ENCODE data around the gene LGALS3BP. TPM values are rescaled to one million over a fixed set of nuclear protein-coding genes. Genes with fewer than 3 reads are reported as not detected.

LGALS3BP gene
- total and polyA plus RNA-seq, 2 of the 8 experiments (the other 6 are each of a cell fraction or from before 2014, with no cell fraction given): 56.1 to 61.6 TPM

DNA sequence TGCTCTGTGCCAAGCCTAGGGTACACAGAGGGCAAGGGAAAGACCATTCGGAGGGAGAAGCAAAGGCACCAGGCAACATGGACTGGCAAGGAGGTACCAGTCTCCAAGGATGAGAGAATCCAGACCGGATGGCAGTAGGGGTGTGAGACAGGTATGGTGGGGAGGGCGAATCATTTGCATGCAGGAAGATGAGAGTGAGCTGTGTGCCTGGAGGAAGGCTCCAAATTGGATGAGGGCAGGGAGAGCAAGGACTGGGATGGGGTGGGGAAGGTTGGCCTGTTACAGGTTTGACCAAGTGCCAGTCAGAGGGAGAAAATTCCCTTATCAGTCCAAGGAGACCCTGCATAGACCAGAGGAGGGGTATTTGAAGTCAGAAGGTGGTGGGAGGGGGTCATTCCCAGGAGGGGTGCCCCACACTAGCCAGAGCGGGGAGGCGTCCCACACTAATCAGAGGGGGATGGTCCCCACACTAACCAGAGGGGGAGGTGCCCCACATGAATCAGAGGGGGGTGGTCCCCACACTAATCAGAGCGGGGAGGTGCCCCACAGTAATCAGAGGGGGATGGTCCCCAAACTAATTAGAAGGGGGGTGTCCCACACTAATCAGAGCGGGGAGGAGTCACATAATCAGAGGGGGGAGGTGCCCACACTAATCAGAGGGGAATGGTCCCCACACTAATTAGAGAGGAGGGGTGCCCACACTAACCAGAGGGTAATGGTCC, 29.1 kb upstream of the LGALS3BP start:
- H3K79me2 ChIP-seq (ENCODE audit: control insufficient read depth in 1 of 2, insufficient read depth in 2 of 2, low read length in 2 of 2): peaks cover 0 to 5% of the 10 kb centered on the region in 2 experiments; a peak in 1 of 4 replicates
- no peak for FAIRE-seq
- CTCF ChIA-PET (ENCODE audit: partially characterized antibody): interaction anchor here (1.0 to 2.1 kb wide), 4 partner anchors 14 to 38 kb away, joined by 3 to 6 read pairs (median 5); no protein-coding TSS in a partner anchor
- TF ChIP-seq, protein P1, sequence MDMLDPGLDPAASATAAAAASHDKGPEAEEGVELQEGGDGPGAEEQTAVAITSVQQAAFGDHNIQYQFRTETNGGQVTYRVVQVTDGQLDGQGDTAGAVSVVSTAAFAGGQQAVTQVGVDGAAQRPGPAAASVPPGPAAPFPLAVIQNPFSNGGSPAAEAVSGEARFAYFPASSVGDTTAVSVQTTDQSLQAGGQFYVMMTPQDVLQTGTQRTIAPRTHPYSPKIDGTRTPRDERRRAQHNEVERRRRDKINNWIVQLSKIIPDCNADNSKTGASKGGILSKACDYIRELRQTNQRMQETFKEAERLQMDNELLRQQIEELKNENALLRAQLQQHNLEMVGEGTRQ (IDR thresholded peaks at IDR 0.05; ENCODE audit: low read length): no peak
- TF ChIP-seq RXRA (IDR thresholded peaks at IDR 0.05; ENCODE audit: insufficient read depth, low read depth, low read length): no peak
- TF ChIP-seq SIN3A (conservative IDR thresholded peaks at IDR 0.05 in 1 of 2, IDR thresholded peaks at IDR 0.05 in 1 of 2; ENCODE audit: low read depth in 1 of 2, low read length in 2 of 2): no peak
- no peak for TF ChIP-seq FOSL1 (IDR thresholded peaks at IDR 0.05; ENCODE audit: insufficient read depth, low read depth, low read length)
- TF ChIP-seq RFX5 (IDR thresholded peaks at IDR 0.05; ENCODE audit: borderline replicate concordance, low read depth, low read length): no peak
- TF ChIP-seq CBX5 (IDR thresholded peaks at IDR 0.05; ENCODE audit: low read depth, low read length): no peak
- TF ChIP-seq, protein P2, sequence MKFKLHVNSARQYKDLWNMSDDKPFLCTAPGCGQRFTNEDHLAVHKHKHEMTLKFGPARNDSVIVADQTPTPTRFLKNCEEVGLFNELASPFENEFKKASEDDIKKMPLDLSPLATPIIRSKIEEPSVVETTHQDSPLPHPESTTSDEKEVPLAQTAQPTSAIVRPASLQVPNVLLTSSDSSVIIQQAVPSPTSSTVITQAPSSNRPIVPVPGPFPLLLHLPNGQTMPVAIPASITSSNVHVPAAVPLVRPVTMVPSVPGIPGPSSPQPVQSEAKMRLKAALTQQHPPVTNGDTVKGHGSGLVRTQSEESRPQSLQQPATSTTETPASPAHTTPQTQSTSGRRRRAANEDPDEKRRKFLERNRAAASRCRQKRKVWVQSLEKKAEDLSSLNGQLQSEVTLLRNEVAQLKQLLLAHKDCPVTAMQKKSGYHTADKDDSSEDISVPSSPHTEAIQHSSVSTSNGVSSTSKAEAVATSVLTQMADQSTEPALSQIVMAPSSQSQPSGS (IDR thresholded peaks at IDR 0.05; ENCODE audit: low read length): no peak
- no peak for TF ChIP-seq NRF1 (IDR thresholded peaks at IDR 0.05; ENCODE audit: low read depth, low read length)
- TF ChIP-seq SIX5 (IDR thresholded peaks at IDR 0.05; ENCODE audit: low read depth, low read length): no peak

More for the DNA sequence above, 29.1 kb upstream of the LGALS3BP start:
- Histone ChIP-seq H2AFZ (ENCODE audit: low read length) (no peak overlapping the region; the same call in 1 of the 2 replicates), H3K23me2 (ENCODE audit: low read depth, low read length) (peaks cover 7% of the 10 kb centered on the region), H3K9me3 (ENCODE audit: insufficient read depth in 2 of 2, low read depth in 1 of 2, low read length in 1 of 2) (peaks cover 12% of the 10 kb centered on the region in 2 experiments), H3K56ac (replicated peaks; ENCODE audit: insufficient read length, low read depth, low read length) (no peak overlapping the region), H3K79me1 (ENCODE audit: low read depth, low read length) (peaks cover 19% of the 10 kb centered on the region), H4K20me1 (replicated peaks in 1 of 2; ENCODE audit: control insufficient read depth in 1 of 2, insufficient read depth in 2 of 2, low read length in 2 of 2) (peaks cover 24 to 34% of the 10 kb centered on the region in 2 experiments), H3K23ac (ENCODE audit: insufficient read length) (no peak overlapping the region), H3K27me3 (replicated peaks in 1 of 4; ENCODE audit: control insufficient read depth in 3 of 4, extremely low read depth in 1 of 4, insufficient read depth in 3 of 4, low read length in 3 of 4) (peaks cover 14 to 43% (median 42%) of the 10 kb centered on the region in 4 experiments), H3K4me3 (ENCODE audit: extremely low read depth in 1 of 4, insufficient read depth in 2 of 4, low read depth in 3 of 4, low read length in 4 of 4) (peak overlapping the region; percentile 74 to 87 (median 76)), H3K4me1 (replicated peaks in 1 of 4; ENCODE audit: control insufficient read depth in 3 of 4, insufficient read depth in 4 of 4, low read length in 3 of 4) (peaks cover 0 to 9% (median 6%) of the 10 kb centered on the region in 4 experiments; a peak in 6 of 7 replicates), H2BK120ac (replicated peaks; ENCODE audit: low read depth, low read length) (no peak overlapping the region), H3K27ac (ENCODE audit: low read depth, low read length) (no peak overlapping the region), H4K8ac (ENCODE audit: extremely low read depth, insufficient read depth, low read length) (no peak overlapping the region), H4K91ac (replicated peaks; ENCODE audit: insufficient read length, low read length) (no peak overlapping the region), H3K14ac (ENCODE audit: insufficient read length) (no peak overlapping the region), H3K36me3 (ENCODE audit: control insufficient read depth in 2 of 4, insufficient read depth in 4 of 4, low read length in 3 of 4) (no peaks in the 10 kb centered on the region), H2BK20ac (ENCODE audit: low read length) (no peak overlapping the region), H3K4me2 (ENCODE audit: insufficient read depth in 1 of 2, low read depth in 2 of 2, low read length in 2 of 2) (peak overlapping the region; percentile 62 to 85), H2AK5ac (ENCODE audit: low read depth, low read length) (no peak overlapping the region), H2BK5ac (ENCODE audit: low read depth, low read length) (no peak overlapping the region), H3K4ac (replicated peaks; ENCODE audit: insufficient read length, low read depth, low read length) (no peak overlapping the region), H2BK12ac (ENCODE audit: low read depth, low read length) (0 out of 2 replicates have a peak overlapping the region, but pooled peaks have one; percentile 17), H2BK15ac (ENCODE audit: low read length) (no peak overlapping the region), H3K18ac (ENCODE audit: extremely low read depth, low read length) (no peak overlapping the region), H3K9ac (replicated peaks in 1 of 4; ENCODE audit: extremely low read depth in 1 of 4, low read depth in 3 of 4, low read length in 3 of 4) (peak overlapping the region; percentile 29 to 85 (median 52); a peak in 6 of 7 replicates), H4K5ac (ENCODE audit: insufficient read length, low read depth, low read length) (no peak overlapping the region)
- 50% methylated on average over 7 of the region's 7 CpGs; no CpG with 5 or more reads in 1 of the 2 experiments for WGBS, 2 experiments (ENCODE audit: extremely low coverage in 1 of 2, insufficient coverage in 1 of 2, insufficient read length in 1 of 2, insufficient replicate concordance in 2 of 2, low coverage in 1 of 2, low lambda C conversion rate in 2 of 2, missing lambda C conversion rate in 1 of 2)
- POLR2A ChIA-PET (ENCODE audit: partially characterized antibody): no interaction called here
- no peak for DNase-seq (ENCODE audit: low read depth in 1 of 2, low spot score in 2 of 2)

All from H1 (cell line).